WTC11 (cell line): ENCODE results near the gene SAP130. TPM values are rescaled to one million over a fixed set of nuclear protein-coding genes. Genes with fewer than 3 reads are reported as not detected.

ENCODE experiments used
- CREM ChIP-seq: sonication (generic); formaldehyde crosslinking; IDR thresholded peaks from 2 replicates; pipeline ENCODE4 v1.8.1; 2022; ENCODE audit warnings: mild to moderate bottlenecking, missing genetic modification reagents, moderate library complexity
- FOXP1 ChIP-seq: sonication (generic); formaldehyde crosslinking; IDR thresholded peaks from 2 replicates; pipeline ENCODE4 v1.8.0; 2022; ENCODE audit warnings: missing genetic modification reagents, mild to moderate bottlenecking, moderate library complexity, borderline replicate concordance
- MXD4 ChIP-seq: fragments of 250-450 bp; sonication (Bioruptor Pico); IDR thresholded peaks from 2 replicates; pipeline ENCODE4 v1.8.0; 2021; ENCODE audit warnings: mild to moderate bottlenecking, moderate library complexity, borderline replicate concordance
- NR1H2 ChIP-seq: sonication (generic); formaldehyde crosslinking; IDR thresholded peaks from 2 replicates; pipeline ENCODE4 v1.9.0; 2021; ENCODE audit warnings: mild to moderate bottlenecking, moderate library complexity, missing genetic modification reagents
- SOX15 ChIP-seq: fragments of 250-450 bp; sonication (Bioruptor Pico); IDR thresholded peaks from 2 replicates; pipeline ENCODE4 v1.9.0; 2021; ENCODE audit warnings: mild to moderate bottlenecking
- total RNA-seq: library from RNA; stranded (reverse); gene quantifications from 3 replicates; pipeline ENCODE4 v1.2.3, GENCODE V29; 2021
- TF ChIP-seq, protein P1 (sequence below): sonication (generic); formaldehyde crosslinking; IDR thresholded peaks from 2 replicates; pipeline ENCODE4 v1.8.1; 2022; ENCODE audit warnings: missing genetic modification reagents, borderline replicate concordance

The SAP130 gene
- total RNA-seq, 1 experiment from 2014 or later, result 45.6 TPM

DNA sequence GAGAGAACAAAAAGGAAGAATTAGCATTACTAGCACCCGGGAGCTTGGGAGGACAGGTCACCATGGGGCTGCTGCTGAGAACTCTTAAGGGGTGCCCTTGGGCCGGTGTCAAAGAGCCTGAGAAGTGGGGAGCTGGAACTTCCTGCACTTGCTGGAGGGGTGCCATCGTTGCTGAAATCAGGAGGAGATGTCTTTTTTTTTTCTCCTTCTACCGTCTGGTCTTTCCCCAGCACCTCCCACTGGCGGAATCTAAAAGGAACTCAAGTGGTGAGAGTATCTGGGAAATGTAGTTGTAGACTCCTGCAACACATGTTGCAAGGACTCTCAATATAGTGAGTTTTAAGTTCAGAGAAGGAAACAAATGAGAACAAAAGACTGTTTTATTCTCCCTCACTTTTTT lies 136.0 kb downstream of the SAP130 start (continued):
- TF ChIP-seq MXD4 (CRISPR knock-in tag) (no peak), SOX15 (CRISPR knock-in tag) (no peak), CREM (CRISPR knock-in tag) (no peak), NR1H2 (CRISPR knock-in tag) (no peak), FOXP1 (CRISPR knock-in tag) (no peak)
- TF ChIP-seq, protein P1, sequence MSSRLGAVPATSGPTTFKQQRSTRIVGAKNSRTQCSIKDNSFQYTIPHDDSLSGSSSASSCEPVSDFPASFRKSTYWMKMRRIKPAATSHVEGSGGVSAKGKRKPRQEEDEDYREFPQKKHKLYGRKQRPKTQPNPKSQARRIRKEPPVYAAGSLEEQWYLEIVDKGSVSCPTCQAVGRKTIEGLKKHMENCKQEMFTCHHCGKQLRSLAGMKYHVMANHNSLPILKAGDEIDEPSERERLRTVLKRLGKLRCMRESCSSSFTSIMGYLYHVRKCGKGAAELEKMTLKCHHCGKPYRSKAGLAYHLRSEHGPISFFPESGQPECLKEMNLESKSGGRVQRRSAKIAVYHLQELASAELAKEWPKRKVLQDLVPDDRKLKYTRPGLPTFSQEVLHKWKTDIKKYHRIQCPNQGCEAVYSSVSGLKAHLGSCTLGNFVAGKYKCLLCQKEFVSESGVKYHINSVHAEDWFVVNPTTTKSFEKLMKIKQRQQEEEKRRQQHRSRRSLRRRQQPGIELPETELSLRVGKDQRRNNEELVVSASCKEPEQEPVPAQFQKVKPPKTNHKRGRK (CRISPR knock-in tag), result no peak

Other genes starting within 250 kb of the SAP130 start
- gene WDR33, start 216.9 kb downstream of the SAP130 start, total RNA-seq, result 64.7 to 67.1 TPM (median 67.0 TPM) in 3 replicates
- 74.8 to 76.8 TPM (median 75.4 TPM) in 3 replicates for gene POLR2D, start 169.9 kb downstream of the SAP130 start, total RNA-seq
- 17.9 to 18.1 TPM (median 18.1 TPM) in 3 replicates for gene AMMECR1L, start 142.1 kb downstream of the SAP130 start, total RNA-seq
- 43.3 to 57.9 TPM (median 50.1 TPM) in 3 replicates for gene UGGT1, start 63.1 kb upstream of the SAP130 start, total RNA-seq